ENCODE results near the gene OTULIN.

The OTULIN gene

DNA sequence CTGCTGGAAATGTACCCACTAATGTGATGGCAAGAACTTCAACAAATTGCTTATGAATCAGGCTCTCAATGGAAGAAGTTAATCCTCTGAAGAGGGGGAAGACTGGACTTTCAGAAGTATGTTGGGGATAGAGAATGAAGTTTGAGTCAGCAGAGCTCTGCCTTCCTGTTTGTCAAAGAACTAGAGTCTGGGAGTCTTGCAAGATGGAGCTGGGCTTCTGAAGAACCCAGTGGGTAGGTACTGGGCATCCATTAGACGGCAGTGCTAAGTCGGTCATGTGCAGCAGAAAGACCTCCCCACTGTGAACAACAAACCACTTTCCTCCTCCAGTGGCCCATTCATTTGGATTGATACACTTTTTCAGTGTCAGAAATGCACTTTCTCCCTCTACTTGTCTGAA, 34.6 kb downstream of the OTULIN start:
- DNase-seq, result no peak

DNA sequence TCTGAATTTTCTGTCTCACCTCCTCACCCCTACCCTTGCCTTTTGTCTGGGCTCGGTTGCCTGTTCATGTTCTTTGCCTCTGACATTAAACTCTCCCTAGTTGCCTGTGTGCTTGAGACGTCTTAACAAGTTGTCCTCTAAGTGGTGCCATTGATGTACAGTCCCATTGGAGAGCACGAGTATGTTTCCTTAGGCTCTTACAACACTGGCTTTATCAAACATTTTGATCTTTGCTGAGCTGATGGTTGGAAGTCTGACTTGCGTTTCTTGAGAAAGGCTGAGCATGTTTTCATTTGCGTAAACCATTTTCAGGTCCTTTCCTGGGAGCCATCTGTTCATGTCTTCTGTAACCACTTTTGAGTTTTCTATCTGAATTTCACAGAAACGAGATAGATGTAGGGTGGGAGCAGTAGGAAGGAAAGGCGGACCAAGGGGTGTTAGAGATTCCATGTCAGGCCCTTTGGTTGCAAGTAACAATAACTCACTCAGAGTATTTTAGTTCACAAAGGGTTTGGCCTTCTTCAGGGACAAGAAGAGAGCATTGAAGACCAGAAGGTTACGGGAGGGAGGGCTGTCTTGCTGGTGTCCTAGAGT, 35.4 kb downstream of the OTULIN start:
- no peak for DNase-seq

DNA sequence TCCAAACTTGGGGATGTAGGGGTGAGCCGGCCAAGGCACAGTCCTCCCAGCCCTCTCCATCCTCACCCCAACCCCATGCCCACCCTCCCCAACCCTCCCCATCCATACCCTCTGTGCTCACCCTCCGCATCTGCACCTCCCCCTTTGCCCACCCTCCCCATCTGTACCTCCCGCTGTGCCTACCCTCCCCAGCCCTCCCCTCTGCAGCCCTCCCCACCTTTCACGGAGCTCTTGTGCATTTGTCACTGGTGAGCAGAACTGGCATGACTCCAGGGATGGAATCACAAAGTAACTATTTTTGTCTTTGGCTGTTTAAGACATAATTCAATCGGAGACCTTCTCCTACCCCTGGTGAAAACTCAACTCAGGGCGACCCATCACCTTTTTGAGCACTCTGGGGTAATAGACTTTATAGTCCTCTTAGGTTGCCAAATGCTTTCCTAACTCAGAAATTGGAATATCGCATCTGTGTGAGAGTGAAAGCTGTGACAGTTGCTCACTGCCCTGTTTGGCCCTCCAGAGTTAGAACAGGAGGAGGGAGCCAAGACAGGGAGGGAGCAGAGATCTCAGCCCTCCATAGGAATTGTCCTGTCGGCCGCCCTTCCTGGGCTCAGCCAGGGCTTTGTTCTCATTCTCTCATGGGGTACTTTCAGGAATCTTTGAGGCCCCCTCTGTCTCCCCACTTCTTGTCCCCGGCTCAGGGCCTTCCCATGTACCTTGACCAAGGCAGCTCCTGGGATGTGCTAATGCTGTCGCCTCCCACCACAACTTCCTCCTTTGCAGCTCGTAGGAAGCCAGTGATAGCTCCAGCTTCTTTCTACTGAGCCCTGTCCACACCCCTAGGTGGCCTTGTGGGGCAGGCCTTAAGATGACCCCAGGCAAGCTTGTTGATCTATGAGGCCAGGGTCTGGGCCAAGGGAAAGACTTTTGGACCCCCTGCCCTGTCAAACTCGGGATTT, 36.2 kb downstream of the OTULIN start:
- DNase-seq, result no peak

DNA sequence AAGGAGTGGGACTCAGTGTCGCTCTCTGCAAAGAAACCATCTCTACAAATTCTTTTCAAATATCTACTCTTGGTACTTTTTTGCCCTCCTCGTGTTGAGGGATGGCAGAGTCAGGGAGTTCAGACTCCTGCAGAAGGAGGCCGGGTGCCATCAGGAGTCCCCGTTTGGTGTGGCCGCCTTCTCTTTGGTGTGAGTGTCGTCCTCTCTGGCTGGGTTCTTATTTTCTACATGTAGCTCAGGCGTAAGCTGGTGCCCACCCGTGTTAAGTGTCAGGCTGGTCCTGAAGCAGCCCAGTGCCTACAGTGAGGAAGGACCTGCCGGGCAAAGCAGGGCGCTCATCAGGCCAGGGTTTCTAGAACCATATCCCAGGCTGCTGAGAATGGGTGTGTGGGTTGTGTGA, 37.0 kb downstream of the OTULIN start:
- DNase-seq, result no peak

DNA sequence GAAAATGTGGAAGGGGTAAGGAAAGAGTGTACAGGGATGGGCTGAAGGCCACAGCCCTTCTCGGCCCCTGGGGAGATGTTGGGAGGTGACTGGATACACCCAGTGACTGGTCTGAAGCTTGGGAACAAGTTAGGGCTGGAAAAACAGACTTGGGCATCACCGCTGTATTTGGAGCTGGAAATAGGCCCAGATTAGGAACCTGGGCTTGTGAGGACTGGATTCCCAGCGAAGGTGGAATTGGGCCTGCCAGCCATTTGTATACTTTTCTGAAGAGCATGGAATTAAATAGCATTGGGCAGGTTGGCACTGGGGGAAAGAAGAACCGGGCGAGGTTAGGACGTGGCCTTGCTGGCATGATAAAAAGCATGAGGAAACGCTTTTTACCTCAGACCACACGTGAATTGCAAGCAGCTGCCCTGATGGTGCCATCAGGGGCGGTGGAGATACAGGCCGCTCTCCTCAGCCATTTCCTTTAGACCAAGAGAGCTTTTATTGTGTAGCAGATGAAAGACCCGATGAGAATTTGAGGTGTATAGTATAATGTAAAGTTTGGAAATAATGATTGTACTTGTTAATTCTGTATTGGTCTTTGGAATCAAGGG, 37.8 kb downstream of the OTULIN start:
- DNase-seq, result no peak

DNA sequence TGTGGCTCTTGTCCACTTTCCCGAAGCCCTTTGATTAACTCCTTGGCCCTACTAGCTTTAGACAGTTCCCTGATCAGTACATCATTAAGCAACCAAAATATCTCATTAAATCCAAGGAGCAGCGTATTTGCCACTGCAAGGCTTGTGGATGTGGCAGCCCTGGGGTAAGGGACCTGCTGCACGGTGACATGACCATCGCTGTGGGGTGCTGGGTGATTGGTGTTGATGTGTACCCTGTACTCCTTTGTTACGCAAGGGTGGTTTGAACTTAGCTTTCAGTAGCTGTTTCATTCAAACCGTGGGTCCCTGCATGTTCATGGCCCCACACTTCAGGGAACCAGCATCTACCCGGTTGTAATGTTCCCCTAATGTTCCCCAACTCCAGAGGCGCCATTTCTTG, 41.0 kb downstream of the OTULIN start:
- DNase-seq, result no peak

DNA sequence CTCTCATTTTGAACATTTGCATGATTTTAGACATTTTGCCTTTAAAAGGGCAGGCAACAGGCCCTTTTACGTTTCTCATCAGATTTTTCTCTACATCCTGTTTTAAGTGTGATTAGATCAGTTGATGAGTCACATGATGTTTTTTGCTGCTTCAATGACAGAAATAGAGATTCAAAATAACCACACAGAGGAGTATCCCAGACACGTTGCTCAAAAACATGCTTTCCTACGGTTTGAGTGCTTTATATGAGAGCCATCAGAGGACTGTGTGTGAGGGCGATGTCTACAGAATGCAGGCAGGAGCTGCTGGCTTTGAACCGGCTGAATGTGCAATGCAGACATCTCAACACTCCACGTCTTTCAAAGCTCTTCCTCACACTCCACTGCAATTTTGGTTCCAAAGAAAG, 42.1 kb downstream of the OTULIN start:
- no peak for DNase-seq

DNA sequence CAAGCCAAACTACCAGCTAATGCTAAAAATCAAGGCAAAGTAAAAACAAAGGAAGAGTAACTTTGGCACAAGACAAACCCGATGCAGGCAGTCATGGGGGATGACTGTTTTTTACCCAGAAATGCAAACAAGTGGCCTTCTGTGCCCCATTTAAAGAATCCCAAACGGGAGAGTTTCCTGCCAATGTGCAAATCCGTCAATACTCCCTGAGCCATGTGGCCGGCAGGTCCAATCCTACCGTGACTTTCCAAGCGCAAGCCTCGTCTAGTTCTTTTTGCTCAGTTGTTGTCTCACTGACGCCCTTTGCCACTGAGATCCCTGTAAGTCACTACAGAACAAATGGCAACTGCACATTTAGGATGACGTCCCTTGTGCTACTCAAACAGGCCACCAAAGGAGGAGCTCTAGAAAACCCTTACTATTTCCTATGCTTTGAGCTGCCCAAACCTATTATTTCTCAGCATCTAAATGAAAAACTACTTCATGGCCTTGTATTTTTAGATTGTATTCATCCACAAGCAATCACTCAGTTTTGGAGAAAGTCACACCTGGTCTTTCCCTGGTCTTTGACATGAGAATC, 43.4 kb downstream of the OTULIN start:
- no peak for DNase-seq

DNA sequence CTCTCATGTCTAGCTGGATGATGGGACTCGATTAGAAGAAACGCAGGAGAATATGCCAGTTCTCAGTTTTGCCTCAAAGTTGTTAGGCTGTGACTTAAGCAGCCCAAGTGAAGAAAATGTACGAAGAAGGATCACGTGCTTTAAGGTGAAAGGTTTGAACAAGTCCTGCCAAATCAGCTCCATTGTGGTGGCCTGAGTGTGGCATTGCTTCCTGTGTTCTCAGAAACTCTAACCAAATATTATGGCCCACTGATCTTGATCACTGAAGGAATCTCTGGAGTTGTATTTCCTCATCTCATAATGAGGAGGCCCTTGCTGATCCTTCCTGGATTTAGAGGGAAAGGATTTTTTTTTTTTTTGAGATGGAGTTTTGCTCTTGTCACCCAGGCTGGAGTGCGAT, 44.0 kb downstream of the OTULIN start:
- no peak for DNase-seq

DNA sequence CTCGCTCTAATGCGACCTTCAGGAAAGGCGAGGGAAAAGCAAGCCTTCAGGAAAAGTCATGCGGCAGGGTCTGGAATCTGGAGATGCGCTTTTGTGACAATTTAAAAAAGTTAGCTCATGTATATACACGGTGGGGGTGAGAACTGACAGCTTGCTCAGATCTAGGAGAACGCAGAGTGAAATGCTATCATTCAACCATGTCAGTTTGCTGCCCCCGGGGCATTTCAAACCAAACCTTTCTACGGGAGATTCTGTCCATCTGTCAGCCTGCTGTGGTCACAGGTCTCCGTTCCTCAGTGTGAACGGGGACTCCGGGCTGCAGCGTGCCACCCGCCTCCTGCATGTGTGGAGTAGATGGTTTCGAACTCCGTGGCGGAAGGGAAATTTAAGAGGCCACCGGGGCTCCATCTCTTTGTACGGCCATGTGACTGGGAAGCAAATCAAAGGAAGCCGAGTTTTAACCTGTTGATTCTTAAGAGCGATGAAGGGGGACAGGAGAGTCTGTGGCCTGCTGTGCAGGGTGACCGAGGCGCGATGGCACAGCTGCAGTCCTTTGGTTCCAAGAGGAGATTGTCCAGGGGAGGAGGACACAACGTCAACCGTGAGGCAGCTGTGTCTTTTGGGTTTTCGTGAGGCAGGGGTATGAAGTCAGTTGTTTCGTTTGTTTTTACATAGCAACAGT, 45.9 kb downstream of the OTULIN start:
- DNase-seq, result no peak

DNA sequence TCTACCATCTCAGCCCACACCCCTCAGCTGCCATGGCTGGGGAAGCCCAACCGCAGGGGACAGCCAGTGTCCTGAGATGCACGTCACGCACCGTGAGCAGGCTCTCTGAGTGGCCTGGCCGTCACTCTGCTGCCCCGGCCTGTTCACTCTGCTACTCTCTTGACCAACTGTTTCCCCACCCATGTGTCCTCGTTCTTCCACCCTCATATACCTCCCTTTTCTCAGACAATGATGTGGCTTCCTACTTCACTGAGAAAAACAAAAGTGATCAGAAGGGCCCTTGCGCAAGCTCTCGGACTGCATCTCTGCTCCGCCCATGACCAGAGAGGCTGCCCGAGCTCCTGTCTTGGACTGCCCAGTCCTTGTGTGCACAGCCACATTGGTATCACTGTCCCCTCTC, 47.6 kb downstream of the OTULIN start:
- no peak for DNase-seq

DNA sequence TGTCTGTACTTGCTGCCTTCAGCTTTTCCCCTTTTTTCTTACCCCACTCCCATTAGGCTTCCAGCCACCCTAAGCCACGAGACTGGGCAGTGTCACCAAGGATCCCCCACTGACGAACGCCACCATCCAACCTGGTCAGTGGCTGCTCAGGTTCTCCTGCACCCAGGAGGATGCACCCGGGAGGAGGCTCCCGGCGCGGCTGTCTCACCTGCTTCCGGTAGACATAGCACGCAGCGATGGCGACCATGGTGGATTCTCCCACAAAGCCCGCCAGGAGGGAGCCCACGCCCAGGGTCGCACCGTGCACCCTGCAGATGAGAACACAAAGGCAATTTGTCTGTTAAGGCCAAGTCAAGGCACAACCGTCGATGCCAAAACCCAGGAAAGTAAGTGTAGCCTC, 48.1 kb downstream of the OTULIN start:
- DNase-seq, result no peak

DNA sequence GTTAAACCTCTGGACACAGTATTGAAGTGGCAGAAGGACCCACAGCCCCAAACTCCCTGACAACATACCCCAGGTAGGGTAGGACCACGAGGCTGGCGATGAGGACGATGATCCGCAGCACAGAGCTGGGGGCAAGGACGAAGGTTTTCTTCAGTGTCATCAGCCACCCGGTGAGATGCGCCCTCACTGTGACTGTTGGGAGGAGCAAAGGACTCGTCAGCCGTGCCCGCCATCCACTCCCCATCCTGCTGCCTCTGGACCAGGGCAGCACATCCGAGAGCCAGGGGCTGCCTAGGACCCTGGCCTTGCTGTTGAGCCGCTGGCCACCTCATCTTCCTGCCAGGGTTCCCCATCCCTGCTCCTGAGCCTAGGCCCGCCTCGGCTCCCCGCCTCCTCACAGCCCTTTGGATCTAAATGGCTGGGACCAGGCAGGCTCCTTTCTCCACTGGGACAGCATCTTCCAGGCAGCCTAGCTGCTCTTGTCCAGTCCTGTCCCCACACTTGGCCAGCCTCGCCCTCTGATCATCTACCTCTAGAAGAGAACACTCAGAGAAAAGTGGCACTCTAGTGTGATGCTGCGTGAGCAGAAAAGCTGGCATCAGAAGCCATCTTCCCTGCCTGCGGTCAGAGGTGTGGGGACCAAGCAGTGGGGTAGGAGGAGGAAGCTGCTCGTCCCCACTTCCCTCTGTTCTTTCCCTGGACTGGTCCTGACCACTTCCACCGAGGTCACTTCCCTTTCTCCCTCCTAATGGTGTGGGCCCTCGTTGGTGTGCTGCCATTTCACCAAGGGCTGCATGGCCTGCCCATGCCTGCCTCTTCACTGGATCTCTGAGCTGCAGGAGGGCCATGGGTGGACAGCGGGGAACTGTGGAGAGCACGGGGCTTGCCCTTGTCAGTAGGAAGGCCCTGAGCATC, 49.2 kb downstream of the OTULIN start:
- no peak for DNase-seq

DNA sequence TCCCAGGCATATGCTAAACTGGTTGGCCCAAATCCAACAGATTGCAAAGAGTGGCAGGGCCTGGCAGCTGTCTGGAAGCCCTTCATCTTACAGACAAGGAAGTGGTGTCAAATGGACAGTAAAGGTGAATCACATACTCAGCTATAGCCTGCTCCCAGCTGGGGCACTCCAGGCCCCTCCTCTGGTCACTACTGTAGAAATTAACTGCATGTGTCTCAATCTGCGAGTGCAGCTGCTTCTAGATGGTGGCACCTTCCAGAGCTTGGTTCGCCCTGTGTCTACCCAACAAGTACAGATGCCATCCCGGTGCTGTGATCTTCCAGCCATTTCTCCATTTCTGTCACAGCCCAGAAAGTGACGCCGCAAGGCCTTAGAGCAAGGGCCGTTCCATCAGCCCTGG, 50.2 kb downstream of the OTULIN start:
- DNase-seq, result peak; percentile 95

DNA sequence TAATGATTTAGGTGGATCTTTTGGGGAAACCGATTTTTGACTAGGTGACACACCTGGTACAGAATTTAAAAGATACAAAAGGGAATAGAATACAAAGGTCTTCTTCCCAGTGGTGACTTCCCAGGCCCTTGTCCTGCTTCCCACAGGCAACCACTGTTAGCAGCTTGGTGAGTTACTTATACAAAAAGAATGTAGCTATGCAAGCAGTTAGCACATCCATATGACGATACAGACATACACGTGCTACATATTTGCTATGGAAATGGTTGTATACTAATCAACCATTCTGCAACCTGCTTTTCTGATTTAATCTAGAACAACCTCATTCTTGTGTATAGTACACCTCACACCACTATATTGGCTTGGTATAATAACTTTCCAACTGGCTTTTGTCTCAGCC, 51.0 kb downstream of the OTULIN start:
- DNase-seq, result no peak

DNA sequence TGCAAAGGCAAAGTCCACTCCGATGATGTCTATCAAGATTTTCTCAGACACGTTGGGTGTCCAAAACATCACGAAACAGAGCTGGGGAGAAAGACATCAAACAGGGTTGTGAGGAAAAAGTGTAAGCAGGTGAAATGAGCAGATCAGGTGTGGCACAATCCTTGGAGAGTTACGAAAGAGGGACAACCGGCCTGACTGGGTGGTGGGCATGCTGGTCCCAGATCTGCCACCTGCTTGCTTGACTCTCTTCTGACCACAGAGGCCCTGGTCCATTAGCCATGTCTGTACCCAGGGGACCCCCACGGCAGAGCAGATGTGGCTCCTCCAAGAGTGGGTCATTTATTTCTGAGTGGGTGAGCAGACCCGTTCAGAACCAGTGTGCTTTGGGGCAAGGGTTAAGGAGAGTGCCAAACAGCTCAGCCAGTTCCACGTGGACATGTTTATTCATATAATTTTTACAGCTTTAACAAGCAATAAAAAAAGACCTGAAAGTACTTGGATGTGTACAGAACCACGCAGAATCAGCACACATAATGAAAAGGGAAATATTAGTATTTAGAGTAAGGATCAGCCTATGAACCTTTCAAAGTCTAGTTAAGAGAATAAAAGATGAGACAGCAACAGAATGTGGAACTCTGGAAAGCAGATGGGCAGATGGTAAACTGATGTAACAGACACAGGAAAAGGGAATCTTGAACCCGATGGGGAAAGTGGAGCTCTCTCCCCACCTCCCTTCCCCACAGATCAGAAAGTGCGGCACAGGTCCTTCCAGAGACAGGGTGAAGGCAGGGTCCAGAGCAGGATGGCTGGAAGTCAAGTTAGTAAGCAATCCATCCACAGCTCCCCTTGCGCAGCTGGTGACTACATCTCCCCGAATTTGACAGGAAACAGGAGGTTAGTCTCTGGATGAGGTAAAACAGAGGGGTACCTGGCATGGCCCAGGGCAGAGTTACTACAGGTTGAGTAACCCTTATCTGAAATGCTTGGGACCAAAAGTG, 52.5 kb downstream of the OTULIN start:
- DNase-seq, result no peak

DNA sequence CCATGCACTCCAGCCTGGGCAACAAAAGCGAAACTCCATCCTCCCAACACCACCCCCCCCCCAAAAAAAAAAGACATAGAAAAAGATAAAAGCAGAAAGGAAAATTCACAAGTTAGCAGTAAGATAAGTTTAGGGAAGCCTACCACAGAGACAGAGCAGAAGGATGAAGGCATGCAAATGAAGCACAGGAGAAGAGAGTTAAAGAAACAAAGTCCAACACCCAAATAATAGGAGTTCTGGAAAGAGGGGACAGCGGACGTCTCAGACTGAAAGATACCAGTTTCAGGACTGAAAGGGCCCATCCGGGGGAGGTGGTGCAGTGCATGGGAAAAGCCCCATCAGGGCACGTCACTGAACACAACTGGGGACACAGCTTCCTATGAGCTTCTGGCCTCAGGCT, 54.3 kb downstream of the OTULIN start:
- no peak for DNase-seq

DNA sequence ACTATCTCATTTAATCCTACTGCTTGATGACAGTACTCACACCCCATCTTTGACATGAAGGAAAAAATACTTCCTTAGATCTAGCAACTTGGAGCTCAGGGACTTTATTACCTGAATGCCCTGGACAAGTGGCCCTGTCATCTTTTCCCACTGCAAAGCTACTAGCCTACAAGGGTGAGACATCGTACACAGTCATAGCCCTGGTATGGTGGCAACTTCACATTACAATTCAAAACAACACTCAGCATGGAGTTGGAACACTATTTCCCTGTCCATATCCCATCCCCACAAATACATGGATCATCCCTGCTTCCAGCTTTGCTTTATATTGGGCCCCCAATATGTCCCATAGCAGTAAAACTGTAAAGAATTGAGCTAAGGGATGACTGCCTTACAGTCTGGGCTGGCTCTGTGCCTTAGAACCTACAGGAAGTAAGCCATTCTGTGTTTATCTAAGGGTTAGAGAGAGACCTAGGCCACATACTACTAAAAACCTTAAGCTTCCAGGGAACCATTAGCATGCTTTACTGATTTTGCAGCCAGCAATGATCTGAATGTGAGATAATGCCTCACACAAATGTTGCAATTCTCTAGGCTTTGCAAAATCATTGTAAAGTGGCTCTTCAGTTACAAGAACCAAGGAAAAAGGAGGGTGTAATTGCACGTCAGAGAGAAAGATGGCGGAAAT, 55.9 kb downstream of the OTULIN start:
- no peak for DNase-seq

DNA sequence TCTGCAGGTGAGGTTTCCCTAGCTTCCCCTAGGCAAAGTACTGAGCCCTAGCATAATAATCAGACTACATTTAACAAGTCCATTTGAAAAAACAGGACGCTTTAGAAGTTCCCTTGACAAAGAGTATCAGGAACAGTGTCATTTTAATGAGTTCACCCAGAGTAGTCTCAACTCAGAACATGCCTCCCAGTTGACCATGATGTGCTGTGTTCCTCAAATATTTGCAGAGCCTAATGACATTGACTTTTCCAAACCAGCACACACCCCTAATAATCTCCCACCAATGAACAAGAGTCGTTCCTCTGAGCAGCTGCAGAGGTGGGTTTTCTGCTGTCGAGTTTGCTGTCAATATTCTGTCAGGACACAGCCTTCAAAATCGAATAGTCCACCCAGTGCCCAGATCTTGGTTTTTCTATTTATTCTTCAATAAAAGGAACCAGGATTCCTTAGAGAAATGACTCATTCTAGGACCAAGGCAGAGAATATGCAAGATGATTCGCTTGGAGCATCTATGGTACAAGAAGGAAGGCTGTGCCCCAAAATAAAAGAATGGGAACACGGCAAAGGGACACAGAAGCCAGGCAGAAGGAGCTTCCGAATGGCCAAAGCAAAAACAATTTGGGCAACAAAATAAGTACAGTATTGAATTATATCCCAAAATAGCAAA, 57.6 kb downstream of the OTULIN start:
- no peak for DNase-seq

DNA sequence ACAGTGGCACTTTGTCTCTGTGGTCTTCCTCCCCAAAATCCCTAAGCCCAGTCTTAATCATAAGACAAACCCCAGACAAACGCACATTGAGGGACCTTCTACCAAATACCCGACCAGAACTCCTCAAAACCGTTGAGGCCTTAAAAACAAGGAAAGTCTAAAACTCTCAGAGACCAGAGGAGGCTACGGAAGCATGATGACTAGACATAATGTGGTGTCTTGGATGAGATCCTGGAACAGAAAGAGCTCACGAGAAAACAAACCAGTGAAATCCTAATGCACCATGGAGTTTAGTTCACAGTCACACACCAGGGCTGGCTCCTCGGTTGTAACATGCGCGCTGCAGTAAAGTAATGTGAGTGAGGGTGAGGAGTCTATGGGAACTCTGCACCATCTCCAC, 58.4 kb downstream of the OTULIN start:
- no peak for DNase-seq

Measured in DMS53 (cell line).